GM12878 (cell line): ENCODE results near the gene LPIN3. TPM values are rescaled to one million over a fixed set of nuclear protein-coding genes. Genes with fewer than 3 reads are reported as not detected.

Experiments used
- ATAC-seq: fragments of 200-7000 bp; cut with Tn5 transposase; 3 replicates; pipeline ENCODE4 v1.9.1; 2020; ENCODE audit warnings: mild to moderate bottlenecking, moderate library complexity
- BruUV-seq: library from RNA; stranded (reverse); fragments of 400-500 nt; replicated peaks from 2 replicates; lab custom pipeline; 2021; lab: Mats Ljungman, UMichigan
- CTCF ChIA-PET: fragments of 300-600 bp; sonication (Branson Sonifier 250); formaldehyde crosslinking; extraction: SDS; loops from one replicate; lab custom pipeline; 2021; ENCODE audit warnings: inconsistent platforms; lab: Yijun Ruan, JAX
- POLR2A ChIA-PET: fragments of 350-600 bp; formaldehyde crosslinking; extraction: SDS; loops from one replicate; lab custom pipeline; 2021; ENCODE audit warnings: inconsistent platforms; lab: Charles Lee
- RAD21 ChIA-PET: fragments of 300-600 bp; sonication (Branson Sonifier 250); formaldehyde crosslinking; loops from one replicate; lab custom pipeline; 2023; ENCODE audit warnings: antibody characterized with exemption; ENCODE audit not compliant: unreplicated experiment; lab: Charles Lee
- SMC1A ChIA-PET: fragments of 300-600 bp; sonication (Branson Sonifier 250); formaldehyde crosslinking; loops from one replicate; lab custom pipeline; 2023; ENCODE audit not compliant: unreplicated experiment, uncharacterized antibody; lab: Charles Lee
- DNase-seq: peaks from one replicate; pipeline ENCODE4 v3.0.0-alpha.2; 2011; ENCODE audit warnings: low read depth, low spot score
- FAIRE-seq: peaks from 3 replicates; lab custom pipeline; 2011; peaks lifted over from hg19 to GRCh38; lab: Jason Lieb, UNC
- H2AFZ ChIP-seq: 2 replicates; pipeline ENCODE4 v1.6.0; 2011; ENCODE audit warnings: low read depth, low read length, control low read depth; ENCODE audit not compliant: control insufficient read depth
- H3K27ac ChIP-seq: 2 replicates; pipeline ENCODE4 v1.5.1; 2011; ENCODE audit warnings: control low read depth; ENCODE audit not compliant: control insufficient read depth, insufficient read depth
- H3K27me3 ChIP-seq, 2 experiments: replicated peaks in 1 of 2; 2 replicates each; pipeline versions ENCODE4 v1.6.0 to v1.6.1; 2011; ENCODE audit warnings: low read length in 1 of 2; ENCODE audit not compliant: control insufficient read depth in 2 of 2, insufficient read depth in 2 of 2
- H3K36me3 ChIP-seq, 2 experiments: 2 replicates each; pipeline ENCODE4 v1.5.1; 2011; ENCODE audit warnings: low read length in 1 of 2; ENCODE audit not compliant: control insufficient read depth in 2 of 2, insufficient read depth in 2 of 2
- H3K4me1 ChIP-seq: 2 replicates; pipeline ENCODE4 v1.6.1; 2011; ENCODE audit warnings: mild to moderate bottlenecking, low read length, moderate library complexity, mixed read lengths; ENCODE audit not compliant: control insufficient read depth, insufficient read depth
- H3K4me2 ChIP-seq: 2 replicates; pipeline ENCODE4 v1.6.0; 2011; ENCODE audit warnings: control low read depth; ENCODE audit not compliant: control insufficient read depth, insufficient read depth
- H3K4me3 ChIP-seq: fragments of 200-600 bp; sonication (generic); 2 replicates; pipeline ENCODE4 v1.5.1; 2016
- H3K79me2 ChIP-seq: 2 replicates; pipeline ENCODE4 v1.6.0; 2011; ENCODE audit warnings: low read length; ENCODE audit not compliant: control insufficient read depth, insufficient read depth
- H3K9ac ChIP-seq: 2 replicates; pipeline ENCODE4 v1.8.0; 2011; ENCODE audit warnings: low read length, control low read depth, mixed read lengths; ENCODE audit not compliant: control insufficient read depth, insufficient read depth
- H3K9me3 ChIP-seq: replicated peaks from 3 replicates; pipeline ENCODE4 v1.5.1; 2011; ENCODE audit warnings: mild to moderate bottlenecking, low read length; ENCODE audit not compliant: control insufficient read depth, insufficient read depth
- H4K20me1 ChIP-seq: 2 replicates; pipeline ENCODE4 v1.6.0; 2011; ENCODE audit not compliant: control insufficient read depth, insufficient read depth
- CTCF ChIP-seq, 3 experiments: IDR thresholded peaks in 2 of 3; conservative IDR thresholded peaks in 1 of 3; 2 replicates each; pipeline ENCODE4 v1.5.1; 2011; ENCODE audit warnings: low read depth in 3 of 3, low read length in 3 of 3, mild to moderate bottlenecking in 3 of 3, control low read depth in 2 of 3, moderate library complexity in 2 of 3, inconsistent platforms in 1 of 3, mixed read lengths in 1 of 3; ENCODE audit not compliant: control insufficient read depth in 2 of 3, insufficient read depth in 1 of 3; ENCODE audit errors: extremely low read depth in 1 of 3
- E4F1 ChIP-seq: fragments of 450-650 bp; IDR thresholded peaks from 2 replicates; pipeline ENCODE4 v1.6.1; 2018; ENCODE audit warnings: borderline replicate concordance, mild to moderate bottlenecking; ENCODE audit not compliant: partially characterized antibody
- GATAD2B ChIP-seq: fragments of 450-650 bp; conservative IDR thresholded peaks from 2 replicates; pipeline ENCODE4 v1.6.1; 2017; ENCODE audit warnings: low read depth, mild to moderate bottlenecking, moderate library complexity
- MTA2 ChIP-seq: fragments of 450-650 bp; IDR thresholded peaks from 2 replicates; pipeline ENCODE4 v1.6.1; 2016; ENCODE audit warnings: low read depth, mild to moderate bottlenecking, moderate library complexity
- PRDM15 ChIP-seq: fragments of 450-650 bp; formaldehyde crosslinking; IDR thresholded peaks from 2 replicates; pipeline ENCODE4 v1.4.0; 2020; ENCODE audit warnings: mild to moderate bottlenecking, moderate library complexity
- ZBED1 ChIP-seq: IDR thresholded peaks from 2 replicates; pipeline ENCODE4 v1.6.1; 2016; ENCODE audit warnings: borderline replicate concordance
- WGBS: methylation state at CpG from one replicate; pipeline ENCODE4 v1.1.6; 2016; ENCODE audit warnings: low lambda C conversion rate; ENCODE audit not compliant: insufficient replicate concordance, insufficient coverage; ENCODE audit errors: missing lambda C conversion rate; 5-methylcytosine and 5-hydroxymethylcytosine counted together
- in situ Hi-C: fragments of 300-500 bp; cut with MboI; formaldehyde crosslinking; loops from 9 replicates; pipeline ENCODE4 v1.14.3; 2018; ENCODE audit warnings: mixed read lengths
- intact Hi-C: fragments of 100-400 bp; cut with micrococcal nuclease; formaldehyde crosslinking; loops from one replicate; pipeline ENCODE4 v1.14.2; 2022; ENCODE audit not compliant: unreplicated experiment
- polyA plus RNA-seq, 11 experiments: library from polyadenylated mRNA; depleted of rRNA in 4 of 11; unstranded in 6 of 11; stranded (reverse) in 5 of 11; fragments of >200 nt; fragmentation: Nextera tagmentation in 4 of 11; fragmentation: Illumina TruSeq in 1 of 11; extraction: Ambion mirVana in 4 of 11; extraction: Trizol in 1 of 11; gene quantifications; 1 replicate in 1 of 11; 2 replicates in 10 of 11; pipeline versions ENCODE4 v1.2.1 to v1.2.3, GENCODE V29; 2011 to 2016; ENCODE audit warnings: inconsistent platforms in 2 of 11, missing spikeins in 2 of 11, low read depth in 1 of 11
- total RNA-seq, 4 experiments: library from RNA; depleted of rRNA in 3 of 4; stranded (reverse); fragments of >200 nt in 3 of 4; fragmentation: Illumina TruSeq in 1 of 4; extraction: Trizol in 1 of 4; gene quantifications; 2 replicates each; pipeline versions ENCODE4 v1.2.1 to v1.2.3, GENCODE V29; 2013 to 2021

The LPIN3 gene
- total and polyA plus RNA-seq, 10 of the 15 experiments (the other 5 are each of a cell fraction or from before 2014, with no cell fraction given), result 0.13 to 1.3 (median 0.51) TPM

GRCh38 chr20:41334443-41335421 lies 5.9 kb upstream of the LPIN3 start (continued):
- no peak for TF ChIP-seq E4F1
- no peak for TF ChIP-seq MTA2
- TF ChIP-seq ZBED1, result no peak
- no peak for TF ChIP-seq CTCF (IDR thresholded peaks at IDR 0.05 in 2 of 3, conservative IDR thresholded peaks at IDR 0.05 in 1 of 3; ENCODE audit: control insufficient read depth in 2 of 3, extremely low read depth in 1 of 3, insufficient read depth in 1 of 3, low read depth in 3 of 3, low read length in 3 of 3)
- no peak for TF ChIP-seq GATAD2B

GRCh38 chr20:41335591-41335990 lies 5.0 kb upstream of the LPIN3 start:
- Histone ChIP-seq H3K9ac (no peak overlapping the region), H2AFZ (no peak overlapping the region), H3K36me3 (no peaks in the 10 kb centered on the region), H3K27ac (no peak overlapping the region), H3K79me2 (no peaks in the 10 kb centered on the region), H3K4me3 (no peak overlapping the region), H3K9me3 (no peaks in the 10 kb centered on the region), H3K27me3 (no peaks in the 10 kb centered on the region), H4K20me1 (no peaks in the 10 kb centered on the region), H3K4me1 (peaks cover 5% of the 10 kb centered on the region), H3K4me2 (no peak overlapping the region)
- ChIA-PET SMC1A (interaction anchor here (1.1 kb wide), 1 partner anchor 84 kb away, joined by 3 read pairs; no protein-coding TSS in a partner anchor), POLR2A (no interaction called here), RAD21 (no interaction called here), CTCF (no interaction called here)
- 100% methylated on average over 1 of the region's 1 CpG for WGBS
- no peak for DNase-seq
- in situ Hi-C loops (no loop called here), intact Hi-C loops (loop anchor here (5.0 kb wide), 1 partner anchor 88 kb away; no protein-coding TSS in a partner anchor)
- no peak for ATAC-seq
- no peak for FAIRE-seq
- TF ChIP-seq PRDM15, result no peak
- BruUV-seq, result no TSS peak
